ENCODE results near the gene RAP1GAP2.

GRCh38 chr17:2782055-2782454 is 14.2 kb upstream of the RAP1GAP2 start:
- TF ChIP-seq CTCF (IDR thresholded peaks at IDR 0.05; ENCODE audit: low read length) (no peak), EZH2 (optimal IDR thresholded peaks at IDR 0.05; ENCODE audit: low read depth, low read length) (no peak)

Measured in MM.1S (cell line).